Vagina (tissue), 2 donors: ENCODE data around the gene SLC6A7.

Experiments
- CTCF ChIP-seq, 3 experiments: fragments of 450-650 bp in 2 of 3; fragments of 200-600 bp in 1 of 3; sonication (generic) in 1 of 3; IDR thresholded peaks; one replicate each; pipeline ENCODE4 v1.5.1; 2017 to 2019; ENCODE audit warnings: antibody characterized with exemption in 3 of 3, mild to moderate bottlenecking in 2 of 3, moderate library complexity in 2 of 3
- POLR2A ChIP-seq, 2 donors: fragments of 450-650 bp; IDR thresholded peaks; one replicate each; pipeline ENCODE4 v1.6.1; 2017; ENCODE audit warnings: antibody characterized with exemption in 2 of 2, mild to moderate bottlenecking in 2 of 2, moderate library complexity in 2 of 2
- POLR2AphosphoS5 ChIP-seq, 2 donors: sonication (generic); formaldehyde crosslinking; IDR thresholded peaks; one replicate each; pipeline ENCODE4 v1.9.0; 2017; ENCODE audit warnings: antibody characterized with exemption in 2 of 2, mild to moderate bottlenecking in 2 of 2, low read depth in 1 of 2; ENCODE audit not compliant: insufficient read depth in 1 of 2

DNA sequence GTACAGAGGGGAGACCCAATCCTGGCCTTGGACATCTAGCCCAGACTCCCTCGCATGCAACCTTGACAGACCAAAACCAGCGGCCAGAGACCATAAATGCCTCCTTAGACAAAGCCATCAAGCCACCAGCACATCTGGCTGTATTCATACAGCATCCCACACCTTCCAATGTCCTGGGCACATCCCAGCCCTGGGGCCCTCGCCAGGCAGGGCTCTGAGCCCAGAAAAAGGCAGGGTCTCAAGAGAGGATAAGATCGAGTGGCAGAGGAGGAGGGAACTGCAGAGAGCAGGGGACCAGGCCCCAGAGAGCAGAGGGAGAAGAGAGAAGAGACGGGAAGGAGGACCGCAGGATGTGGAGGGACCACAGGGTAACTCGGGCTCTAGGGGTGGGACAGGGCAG is 54.3 kb downstream of the SLC6A7 start:
- TF ChIP-seq POLR2AphosphoS5 (IDR thresholded peaks at IDR 0.05; ENCODE audit: insufficient read depth in 1 of 2, low read depth in 1 of 2), result no peak
- no peak for TF ChIP-seq POLR2A (IDR thresholded peaks at IDR 0.05)
- TF ChIP-seq CTCF (IDR thresholded peaks at IDR 0.05), result no peak
